ENCODE results near the gene CHRNA7.

Gene CHRNA7

GRCh38 chr15:32152574-32152973 lies 122.3 kb downstream of the CHRNA7 start:
- TF ChIP-seq TCF12 (IDR thresholded peaks at IDR 0.05; ENCODE audit: low read depth) (no peak), YY1 (IDR thresholded peaks at IDR 0.05; ENCODE audit: low read depth) (no peak), EGR1 (IDR thresholded peaks at IDR 0.05) (no peak), CEBPB (IDR thresholded peaks at IDR 0.05) (no peak), USF1 (IDR thresholded peaks at IDR 0.05) (no peak), EP300 (IDR thresholded peaks at IDR 0.05; ENCODE audit: borderline replicate concordance) (no peak), NFIC (IDR thresholded peaks at IDR 0.05) (no peak), TAF1 (IDR thresholded peaks at IDR 0.05; ENCODE audit: low read depth) (no peak), ZBTB7A (IDR thresholded peaks at IDR 0.05; ENCODE audit: low read depth) (no peak)

GRCh38 chr15:32218666-32219065 lies 188.4 kb downstream of the CHRNA7 start:
- no peak for TF ChIP-seq CREB1 (IDR thresholded peaks at IDR 0.05; ENCODE audit: low read depth)
- TF ChIP-seq RAD21 (IDR thresholded peaks at IDR 0.05; ENCODE audit: low read depth) = no peak
- TF ChIP-seq EGR1 (IDR thresholded peaks at IDR 0.05) = no peak
- TF ChIP-seq FOXM1 (IDR thresholded peaks at IDR 0.05; ENCODE audit: borderline replicate concordance, low read depth) = no peak
- TF ChIP-seq YY1 (IDR thresholded peaks at IDR 0.05; ENCODE audit: low read depth) = no peak
- no peak for TF ChIP-seq NFIC (IDR thresholded peaks at IDR 0.05)
- TF ChIP-seq TCF12 (IDR thresholded peaks at IDR 0.05; ENCODE audit: low read depth) = no peak
- TF ChIP-seq, protein P1, sequence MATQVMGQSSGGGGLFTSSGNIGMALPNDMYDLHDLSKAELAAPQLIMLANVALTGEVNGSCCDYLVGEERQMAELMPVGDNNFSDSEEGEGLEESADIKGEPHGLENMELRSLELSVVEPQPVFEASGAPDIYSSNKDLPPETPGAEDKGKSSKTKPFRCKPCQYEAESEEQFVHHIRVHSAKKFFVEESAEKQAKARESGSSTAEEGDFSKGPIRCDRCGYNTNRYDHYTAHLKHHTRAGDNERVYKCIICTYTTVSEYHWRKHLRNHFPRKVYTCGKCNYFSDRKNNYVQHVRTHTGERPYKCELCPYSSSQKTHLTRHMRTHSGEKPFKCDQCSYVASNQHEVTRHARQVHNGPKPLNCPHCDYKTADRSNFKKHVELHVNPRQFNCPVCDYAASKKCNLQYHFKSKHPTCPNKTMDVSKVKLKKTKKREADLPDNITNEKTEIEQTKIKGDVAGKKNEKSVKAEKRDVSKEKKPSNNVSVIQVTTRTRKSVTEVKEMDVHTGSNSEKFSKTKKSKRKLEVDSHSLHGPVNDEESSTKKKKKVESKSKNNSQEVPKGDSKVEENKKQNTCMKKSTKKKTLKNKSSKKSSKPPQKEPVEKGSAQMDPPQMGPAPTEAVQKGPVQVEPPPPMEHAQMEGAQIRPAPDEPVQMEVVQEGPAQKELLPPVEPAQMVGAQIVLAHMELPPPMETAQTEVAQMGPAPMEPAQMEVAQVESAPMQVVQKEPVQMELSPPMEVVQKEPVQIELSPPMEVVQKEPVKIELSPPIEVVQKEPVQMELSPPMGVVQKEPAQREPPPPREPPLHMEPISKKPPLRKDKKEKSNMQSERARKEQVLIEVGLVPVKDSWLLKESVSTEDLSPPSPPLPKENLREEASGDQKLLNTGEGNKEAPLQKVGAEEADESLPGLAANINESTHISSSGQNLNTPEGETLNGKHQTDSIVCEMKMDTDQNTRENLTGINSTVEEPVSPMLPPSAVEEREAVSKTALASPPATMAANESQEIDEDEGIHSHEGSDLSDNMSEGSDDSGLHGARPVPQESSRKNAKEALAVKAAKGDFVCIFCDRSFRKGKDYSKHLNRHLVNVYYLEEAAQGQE (IDR thresholded peaks at IDR 0.05; ENCODE audit: low read depth) = no peak
- no peak for TF ChIP-seq TEAD4 (IDR thresholded peaks at IDR 0.05)
- TF ChIP-seq TAF1 (IDR thresholded peaks at IDR 0.05; ENCODE audit: low read depth) = no peak
- no peak for TF ChIP-seq ZBTB7A (IDR thresholded peaks at IDR 0.05; ENCODE audit: low read depth)
- TF ChIP-seq CEBPB (IDR thresholded peaks at IDR 0.05) = no peak
- TF ChIP-seq USF1 (IDR thresholded peaks at IDR 0.05) = no peak
